Gastrocnemius medialis (tissue), 4 donors: ENCODE data around the gene LRRN2. TPM values are rescaled to one million over a fixed set of nuclear protein-coding genes. Genes with fewer than 3 reads are reported as not detected.

Experiments used
- ATAC-seq, 2 donors: fragments of 150-250 bp; one replicate each; pipeline ENCODE4 v1.9.1; 2016
- DNase-seq, 2 donors: peaks; one replicate each; pipeline ENCODE4 v3.0.0-alpha.2; 2019
- H3K27ac ChIP-seq, 4 donors: fragments of 200-600 bp; sonication (generic); 1 replicate in 1 of 4; 2 replicates in 3 of 4; pipeline ENCODE4 v1.5.1; 2016 to 2018; ENCODE audit warnings: mild to moderate bottlenecking in 2 of 4, moderate library complexity in 1 of 4
- H3K27me3 ChIP-seq, 3 donors: fragments of 200-600 bp; sonication (generic) in 2 of 3; 1 replicate in 1 of 3; 2 replicates in 2 of 3; pipeline versions ENCODE4 v1.5.1 to v1.6.0; 2016 to 2019; ENCODE audit warnings: mild to moderate bottlenecking in 1 of 3, moderate library complexity in 1 of 3
- H3K36me3 ChIP-seq, 2 donors: fragments of 200-600 bp; sonication (generic) in 1 of 2; one replicate each; pipeline ENCODE4 v1.5.1; 2017 to 2018
- H3K4me1 ChIP-seq, 2 donors: fragments of 200-600 bp; sonication (generic) in 1 of 2; one replicate each; pipeline ENCODE4 v1.5.1; 2016 to 2017; ENCODE audit warnings: mild to moderate bottlenecking in 2 of 2
- H3K4me3 ChIP-seq, 4 donors: fragments of 200-600 bp; sonication (generic) in 3 of 4; 1 replicate in 1 of 4; 2 replicates in 3 of 4; pipeline ENCODE4 v1.5.1; 2016 to 2019; ENCODE audit warnings: mild to moderate bottlenecking in 2 of 4
- H3K9me3 ChIP-seq, 3 donors: fragments of 200-600 bp; sonication (generic) in 2 of 3; 1 replicate in 1 of 3; 2 replicates in 2 of 3; pipeline ENCODE4 v1.5.1; 2016 to 2019
- POLR2A ChIP-seq, 2 donors: fragments of 450-650 bp; IDR thresholded peaks; one replicate each; pipeline ENCODE4 v1.6.1; 2017; ENCODE audit warnings: antibody characterized with exemption in 2 of 2, mild to moderate bottlenecking in 2 of 2, moderate library complexity in 2 of 2
- in situ Hi-C, 4 donors: fragments of 200-750 bp; cut with MboI; loops; one replicate each; pipeline versions ENCODE4 v1.15.0 to v1.8.0; 2017; ENCODE audit warnings: low sequenced_read_pairs in 4 of 4
- intact Hi-C: fragments of 100-400 bp; cut with DNase I; formaldehyde crosslinking; loops from one replicate; pipeline ENCODE4 v1.15.1; 2023; ENCODE audit warnings: low total_unique reads
- total RNA-seq, 4 donors: library from RNA; depleted of rRNA; stranded (reverse); fragments of >200 nt; gene quantifications; one replicate each; pipeline versions ENCODE4 v1.1.0 to v1.2.3, GENCODE V29; 2016
- TF ChIP-seq, protein P1 (sequence below), 5 experiments: fragments of 450-650 bp in 3 of 5; fragments of 200-600 bp in 2 of 5; sonication (generic) in 2 of 5; IDR thresholded peaks in 4 of 5; conservative IDR thresholded peaks in 1 of 5; 1 replicate in 4 of 5; 2 replicates in 1 of 5; pipeline ENCODE4 v1.5.1; 2016 to 2019; ENCODE audit warnings: antibody characterized with exemption in 5 of 5, mild to moderate bottlenecking in 3 of 5, moderate library complexity in 3 of 5

LRRN2 gene
- total RNA-seq, 4 donors from 2014 or later: 0.46 to 1.1 (median 0.93) TPM

DNA sequence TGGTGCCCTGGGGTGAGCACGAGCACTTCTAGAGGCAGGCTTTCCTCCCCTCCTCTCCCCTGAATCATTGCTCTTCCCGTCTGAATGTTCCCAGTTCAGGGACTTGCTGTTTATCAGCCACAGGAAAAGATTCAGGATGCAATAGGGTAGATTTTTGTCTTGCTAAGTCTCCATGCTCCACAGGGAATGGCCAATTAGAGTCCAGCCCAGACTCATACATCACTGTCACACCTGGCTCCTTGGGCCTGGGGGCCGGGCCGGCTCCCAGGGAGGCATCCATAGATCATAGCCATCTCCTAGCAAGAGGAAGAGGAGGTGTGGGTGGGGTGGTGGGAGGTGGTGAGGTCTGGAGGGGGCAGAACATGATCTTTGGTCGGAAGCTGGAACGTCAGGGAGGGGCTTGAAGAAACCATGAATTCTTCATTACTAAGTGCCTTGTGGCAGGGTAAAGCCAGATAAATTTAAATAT, 83.4 kb downstream of the LRRN2 start:
- no peak for DNase-seq
- H3K27me3 ChIP-seq: peaks cover 0 to 7% (median 0%) of the 10 kb centered on the region in 3 donors
- ATAC-seq: no peak
- intact Hi-C loops (no loop called here), in situ Hi-C loops (no loop called here)
- no peaks in the 10 kb centered on the region for H3K9me3 ChIP-seq
- no peaks in the 10 kb centered on the region for H3K36me3 ChIP-seq
- TF ChIP-seq, protein P1, sequence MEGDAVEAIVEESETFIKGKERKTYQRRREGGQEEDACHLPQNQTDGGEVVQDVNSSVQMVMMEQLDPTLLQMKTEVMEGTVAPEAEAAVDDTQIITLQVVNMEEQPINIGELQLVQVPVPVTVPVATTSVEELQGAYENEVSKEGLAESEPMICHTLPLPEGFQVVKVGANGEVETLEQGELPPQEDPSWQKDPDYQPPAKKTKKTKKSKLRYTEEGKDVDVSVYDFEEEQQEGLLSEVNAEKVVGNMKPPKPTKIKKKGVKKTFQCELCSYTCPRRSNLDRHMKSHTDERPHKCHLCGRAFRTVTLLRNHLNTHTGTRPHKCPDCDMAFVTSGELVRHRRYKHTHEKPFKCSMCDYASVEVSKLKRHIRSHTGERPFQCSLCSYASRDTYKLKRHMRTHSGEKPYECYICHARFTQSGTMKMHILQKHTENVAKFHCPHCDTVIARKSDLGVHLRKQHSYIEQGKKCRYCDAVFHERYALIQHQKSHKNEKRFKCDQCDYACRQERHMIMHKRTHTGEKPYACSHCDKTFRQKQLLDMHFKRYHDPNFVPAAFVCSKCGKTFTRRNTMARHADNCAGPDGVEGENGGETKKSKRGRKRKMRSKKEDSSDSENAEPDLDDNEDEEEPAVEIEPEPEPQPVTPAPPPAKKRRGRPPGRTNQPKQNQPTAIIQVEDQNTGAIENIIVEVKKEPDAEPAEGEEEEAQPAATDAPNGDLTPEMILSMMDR (IDR thresholded peaks at IDR 0.05 in 4 of 5, conservative IDR thresholded peaks at IDR 0.05 in 1 of 5): no peak
- no peak for TF ChIP-seq POLR2A (IDR thresholded peaks at IDR 0.05)
- no peaks in the 10 kb centered on the region for H3K4me1 ChIP-seq
- H3K27ac ChIP-seq: no peak overlapping the region
- no peak overlapping the region for H3K4me3 ChIP-seq

DNA sequence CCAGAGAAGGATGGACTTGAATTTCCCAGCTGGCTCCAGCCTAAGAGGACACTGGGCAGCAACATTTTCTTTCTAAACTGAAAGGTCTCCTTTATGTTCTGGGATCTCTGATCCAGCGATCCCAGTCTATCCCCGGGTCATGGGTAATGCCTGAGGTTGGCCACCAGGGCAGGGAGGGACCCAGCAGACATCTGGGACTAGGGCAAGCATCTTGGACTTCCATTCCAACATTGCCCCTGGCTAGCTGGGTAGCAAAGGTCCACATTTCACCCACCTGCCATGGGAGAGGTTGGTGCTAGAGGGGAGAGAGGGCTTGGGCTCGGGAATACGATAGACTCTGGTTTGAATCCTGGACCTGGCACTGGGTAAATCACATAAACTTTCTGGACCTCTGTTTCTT, 84.6 kb downstream of the LRRN2 start:
- no peaks in the 10 kb centered on the region for H3K9me3 ChIP-seq
- DNase-seq (no peak), ATAC-seq (no peak)
- no peaks in the 10 kb centered on the region for H3K4me1 ChIP-seq
- TF ChIP-seq, protein P1 (IDR thresholded peaks at IDR 0.05 in 4 of 5, conservative IDR thresholded peaks at IDR 0.05 in 1 of 5): no peak
- TF ChIP-seq POLR2A (IDR thresholded peaks at IDR 0.05): no peak
- H3K4me3 ChIP-seq: no peak overlapping the region
- in situ Hi-C loops (no loop called here), intact Hi-C loops (no loop called here)
- H3K27ac ChIP-seq: no peak overlapping the region
- H3K27me3 ChIP-seq: peaks cover 0 to 4% (median 0%) of the 10 kb centered on the region in 3 donors
- no peaks in the 10 kb centered on the region for H3K36me3 ChIP-seq

DNA sequence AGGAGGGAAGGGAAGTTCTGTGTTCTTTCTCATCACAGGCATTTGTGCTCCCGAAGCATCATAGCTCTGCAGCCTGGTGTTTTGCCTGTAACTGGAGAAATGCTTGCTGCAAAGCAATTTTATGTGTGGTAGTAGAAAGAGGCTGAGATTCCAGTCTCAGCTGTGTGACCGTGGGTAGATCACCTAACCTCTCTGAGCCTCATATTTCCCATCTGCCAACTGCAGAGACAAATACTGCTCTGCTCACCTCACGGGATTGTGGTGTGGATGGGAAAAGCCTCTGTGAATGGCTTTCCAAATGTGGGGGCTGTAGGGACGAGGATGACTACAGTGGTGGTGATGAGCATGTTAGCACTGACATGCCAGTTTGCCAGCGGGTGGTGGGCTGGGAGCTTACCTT, 85.3 kb downstream of the LRRN2 start:
- DNase-seq: no peak
- H3K4me3 ChIP-seq: no peak overlapping the region
- no peak for ATAC-seq
- no peaks in the 10 kb centered on the region for H3K4me1 ChIP-seq
- intact Hi-C loops: no loop called here
- no peak for TF ChIP-seq POLR2A (IDR thresholded peaks at IDR 0.05)
- TF ChIP-seq, protein P1 (IDR thresholded peaks at IDR 0.05 in 4 of 5, conservative IDR thresholded peaks at IDR 0.05 in 1 of 5): no peak
- no peak overlapping the region for H3K27ac ChIP-seq
- in situ Hi-C loops: no loop called here
- H3K9me3 ChIP-seq: no peaks in the 10 kb centered on the region
- no peaks in the 10 kb centered on the region for H3K36me3 ChIP-seq
- H3K27me3 ChIP-seq: peaks cover 0 to 4% (median 0%) of the 10 kb centered on the region in 3 donors

DNA sequence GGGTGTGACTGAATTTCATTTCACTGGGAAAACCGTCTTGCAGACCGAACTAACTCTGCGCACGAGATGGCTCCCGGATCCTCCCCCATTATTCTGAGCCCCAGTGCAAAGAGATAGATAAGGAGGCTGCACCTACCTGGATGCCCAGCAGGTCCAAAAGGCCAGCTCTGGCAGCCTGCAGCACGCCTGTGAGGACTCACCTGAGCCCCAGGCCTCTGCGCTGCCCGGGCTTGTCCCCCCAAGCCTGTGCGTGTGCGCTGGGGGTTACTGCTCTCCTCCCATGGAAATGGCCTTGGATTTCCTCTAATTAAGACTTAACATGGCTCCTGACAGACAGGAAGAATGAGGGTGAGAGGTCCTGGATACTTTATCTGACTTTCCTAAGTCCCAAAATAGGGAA, 85.9 kb downstream of the LRRN2 start:
- Histone ChIP-seq H3K36me3 (no peaks in the 10 kb centered on the region), H3K27me3 (peaks cover 0 to 4% (median 0%) of the 10 kb centered on the region in 3 donors)
- TF ChIP-seq, protein P1 (IDR thresholded peaks at IDR 0.05 in 4 of 5, conservative IDR thresholded peaks at IDR 0.05 in 1 of 5): no peak
- no peak for TF ChIP-seq POLR2A (IDR thresholded peaks at IDR 0.05)

GRCh38 chr1:204599098-204599497, 86.4 kb downstream of the LRRN2 start:
- H3K4me1 ChIP-seq: no peaks in the 10 kb centered on the region
- TF ChIP-seq, protein P1 (IDR thresholded peaks at IDR 0.05 in 4 of 5, conservative IDR thresholded peaks at IDR 0.05 in 1 of 5): no peak
- no peak for TF ChIP-seq POLR2A (IDR thresholded peaks at IDR 0.05)
- H3K27ac ChIP-seq: no peak overlapping the region
- intact Hi-C loops: no loop called here
- H3K4me3 ChIP-seq: no peak overlapping the region
- ATAC-seq: no peak
- DNase-seq: no peak
- in situ Hi-C loops: no loop called here
- H3K36me3 ChIP-seq: no peaks in the 10 kb centered on the region
- H3K27me3 ChIP-seq: peaks cover 0 to 2% (median 0%) of the 10 kb centered on the region in 3 donors
- H3K9me3 ChIP-seq: no peaks in the 10 kb centered on the region

More for the DNA sequence above, 85.9 kb downstream of the LRRN2 start:
- intact Hi-C loops: no loop called here
- DNase-seq (no peak), ATAC-seq (no peak)
- Histone ChIP-seq H3K4me3 (no peak overlapping the region), H3K4me1 (no peaks in the 10 kb centered on the region), H3K27ac (no peak overlapping the region), H3K9me3 (no peaks in the 10 kb centered on the region)
- in situ Hi-C loops: no loop called here
